K562 (cell line): ENCODE measurements around the gene ZNF124. TPM values are rescaled to one million over a fixed set of nuclear protein-coding genes. Genes with fewer than 3 reads are reported as not detected.

ENCODE experiments used
- CBFA2T3 ChIP-seq: fragments of 450-650 bp; IDR thresholded peaks from 2 replicates; pipeline ENCODE4 v1.6.1; 2017
- CREBBP ChIP-seq: IDR thresholded peaks from one replicate; pipeline ENCODE4 v1.6.1; 2012; ENCODE audit warnings: low read depth, mild to moderate bottlenecking, control low read depth, inconsistent platforms, low read length
- GTF3C2 ChIP-seq: IDR thresholded peaks from 3 replicates; pipeline ENCODE4 v1.6.1; 2011; ENCODE audit warnings: borderline replicate concordance, mild to moderate bottlenecking, moderate library complexity; ENCODE audit not compliant: insufficient read length; ENCODE audit errors: extremely low read depth
- HMGXB4 ChIP-seq: sonication (generic); formaldehyde crosslinking; IDR thresholded peaks from 2 replicates; pipeline ENCODE4 v1.8.1; 2023; ENCODE audit warnings: mild to moderate bottlenecking, missing genetic modification reagents
- MGA ChIP-seq: fragments of 450-650 bp; IDR thresholded peaks from 2 replicates; pipeline ENCODE4 v1.6.1; 2016; ENCODE audit warnings: mild to moderate bottlenecking, moderate library complexity
- OTX1 ChIP-seq: fragments of 450-650 bp; formaldehyde crosslinking; IDR thresholded peaks from 2 replicates; pipeline ENCODE4 v1.4.0; 2022; ENCODE audit warnings: mild to moderate bottlenecking
- ZNF507 ChIP-seq: conservative IDR thresholded peaks from 2 replicates; pipeline ENCODE4 v1.6.1; 2017; ENCODE audit warnings: missing genetic modification characterization, missing compliant biosample characterization
- polyA plus RNA-seq, 8 experiments: library from polyadenylated mRNA; depleted of rRNA in 4 of 8; stranded (reverse) in 5 of 8; unstranded in 3 of 8; fragments of >200 nt; fragmentation: Nextera tagmentation in 2 of 8; fragmentation: Illumina TruSeq in 1 of 8; extraction: Ambion mirVana in 2 of 8; extraction: Trizol in 1 of 8; gene quantifications; 2 replicates each; pipeline versions ENCODE4 v1.2.1 to v1.2.3, GENCODE V29; 2011 to 2014; ENCODE audit warnings: inconsistent platforms in 1 of 8, missing spikeins in 1 of 8
- total RNA-seq, 7 experiments: library from RNA; depleted of rRNA in 6 of 7; stranded (reverse); fragments of >200 nt in 6 of 7; fragmentation: Illumina TruSeq in 2 of 7; extraction: Trizol in 2 of 7; gene quantifications; 2 replicates each; pipeline versions ENCODE4 v1.2.1 to v1.2.3, GENCODE V29; 2011 to 2021; ENCODE audit warnings: low replicate concordance in 1 of 7

ZNF124 gene
- total and polyA plus RNA-seq, 9 of the 15 experiments (the other 6 are each of a cell fraction or from before 2014, with no cell fraction given), result 7.6 to 71.5 (median 20.2) TPM

GRCh38 chr1:247218121-247218651 is 46.4 kb upstream of the ZNF124 start (continued):
- 0 out of 2 replicates have a peak, but pooled peaks have one; percentile 25 for TF ChIP-seq MGA
- no peak for TF ChIP-seq CREBBP
- TF ChIP-seq ZNF507 (tag), result no peak
- no peak for TF ChIP-seq CBFA2T3
- no peak for TF ChIP-seq OTX1 (CRISPR knock-in tag)
- TF ChIP-seq GTF3C2, result no peak
- no peak for TF ChIP-seq HMGXB4 (CRISPR knock-in tag)
